Right lobe of liver (tissue), 6 donors: Measurements from ENCODE around the gene FMNL2. TPM values are rescaled to one million over a fixed set of nuclear protein-coding genes. Genes with fewer than 3 reads are reported as not detected.

Source experiments
- ATAC-seq, 4 donors: fragments of 200-7000 bp; cut with Tn5 transposase; one replicate each; pipeline ENCODE4 v1.9.1; 2020; ENCODE audit warnings: mild to moderate bottlenecking in 4 of 4, moderate library complexity in 4 of 4
- DNase-seq, 3 donors: peaks; one replicate each; pipeline ENCODE4 v3.0.0-alpha.2; 2020
- H3K27ac ChIP-seq, 3 donors: fragments of 200-600 bp; one replicate each; pipeline ENCODE4 v1.8.0; 2022
- H3K27me3 ChIP-seq, 2 donors: fragments of 200-600 bp; one replicate each; pipeline ENCODE4 v1.8.0; 2022
- H3K36me3 ChIP-seq, 4 donors: fragments of 200-600 bp; sonication (generic) in 1 of 4; one replicate each; pipeline versions ENCODE4 v1.5.1 to v1.8.0; 2017 to 2022; ENCODE audit warnings: control low read depth in 1 of 4
- H3K4me1 ChIP-seq, 4 donors: fragments of 200-600 bp; sonication (generic) in 1 of 4; one replicate each; pipeline versions ENCODE4 v1.5.1 to v1.8.0; 2017 to 2022; ENCODE audit warnings: control low read depth in 1 of 4
- H3K4me3 ChIP-seq, 3 donors: fragments of 200-600 bp; one replicate each; pipeline ENCODE4 v1.8.0; 2022
- H3K9me3 ChIP-seq, 4 donors: fragments of 200-600 bp; sonication (generic) in 1 of 4; one replicate each; pipeline versions ENCODE4 v1.5.1 to v1.8.0; 2017 to 2022; ENCODE audit warnings: control low read depth in 1 of 4
- CTCF ChIP-seq, 4 donors: fragments of 200-600 bp in 3 of 4; fragments of 450-650 bp in 1 of 4; IDR thresholded peaks; one replicate each; pipeline versions ENCODE4 v1.5.1 to v1.8.0; 2016 to 2022; ENCODE audit warnings: antibody characterized with exemption in 4 of 4, mild to moderate bottlenecking in 2 of 4
- POLR2A ChIP-seq: fragments of 450-650 bp; IDR thresholded peaks from one replicate; pipeline ENCODE4 v1.6.1; 2017; ENCODE audit warnings: antibody characterized with exemption, mild to moderate bottlenecking
- WGBS: methylation state at CpG from one replicate; pipeline ENCODE4 v1.1.6; 2018; ENCODE audit warnings: low coverage, low lambda C conversion rate; ENCODE audit not compliant: insufficient coverage; ENCODE audit errors: missing lambda C conversion rate; 5-methylcytosine and 5-hydroxymethylcytosine counted together
- intact Hi-C, 2 donors: fragments of 100-400 bp; cut with DNase I; formaldehyde crosslinking; loops; one replicate each; pipeline versions ENCODE4 v1.11.2 to v1.14.1; 2022
- total RNA-seq, 6 experiments: library from RNA; depleted of rRNA in 2 of 6; stranded (reverse); fragments of >200 nt in 2 of 6; fragmentation: NEBNext Ultra II Directional in 3 of 6; extraction: Animal tissue kit (Norgen Biotek cat#: 25700) in 3 of 6; gene quantifications; one replicate each; pipeline versions ENCODE4 v1.1.0 to v1.2.4, GENCODE V29; 2016 to 2023
- donor health status: DM: no; HTN: yes; CAD: no.
- donor health status: DM: no; HTN: no; CAD: no.
- donor health status: DM: no; HTN: no; CAD: no.
- donor health status: DM: no; HTN: yes; CAD: no.
- donor health status: DM: no; HTN: yes; CAD: no.

FMNL2 gene
- total RNA-seq, 6 experiments from 2014 or later = 3.5 to 12.1 (median 7.1) TPM

- ATAC-seq = no peak
- no peaks in the 10 kb centered on the region for H3K9me3 ChIP-seq
- no peak overlapping the region for H3K27ac ChIP-seq
- no peaks in the 10 kb centered on the region for H3K27me3 ChIP-seq
- no peaks in the 10 kb centered on the region for H3K36me3 ChIP-seq
- H3K4me3 ChIP-seq = no peak overlapping the region
- no peaks in the 10 kb centered on the region for H3K4me1 ChIP-seq
- intact Hi-C loops = no loop called here
- WGBS = 85% methylated on average over 4 of the region's 6 CpGs
- TF ChIP-seq CTCF (IDR thresholded peaks at IDR 0.05) = no peak
- no peak for TF ChIP-seq POLR2A
- no peak for DNase-seq
These were observed 120.8 kb downstream of the FMNL2 start for GRCh38 chr2:152455738-152456137.

- DNase-seq = no peak
- intact Hi-C loops = no loop called here
- Histone ChIP-seq H3K4me1 (no peaks in the 10 kb centered on the region), H3K9me3 (no peaks in the 10 kb centered on the region), H3K27me3 (no peaks in the 10 kb centered on the region), H3K27ac (no peak overlapping the region), H3K4me3 (no peak overlapping the region), H3K36me3 (no peaks in the 10 kb centered on the region)
- ATAC-seq = no peak
- WGBS = 93% methylated on average over 3 of the region's 3 CpGs
- TF ChIP-seq CTCF (IDR thresholded peaks at IDR 0.05) (no peak), POLR2A (no peak)
These were observed 121.3 kb downstream of the FMNL2 start for GRCh38 chr2:152456262-152456661.

DNA sequence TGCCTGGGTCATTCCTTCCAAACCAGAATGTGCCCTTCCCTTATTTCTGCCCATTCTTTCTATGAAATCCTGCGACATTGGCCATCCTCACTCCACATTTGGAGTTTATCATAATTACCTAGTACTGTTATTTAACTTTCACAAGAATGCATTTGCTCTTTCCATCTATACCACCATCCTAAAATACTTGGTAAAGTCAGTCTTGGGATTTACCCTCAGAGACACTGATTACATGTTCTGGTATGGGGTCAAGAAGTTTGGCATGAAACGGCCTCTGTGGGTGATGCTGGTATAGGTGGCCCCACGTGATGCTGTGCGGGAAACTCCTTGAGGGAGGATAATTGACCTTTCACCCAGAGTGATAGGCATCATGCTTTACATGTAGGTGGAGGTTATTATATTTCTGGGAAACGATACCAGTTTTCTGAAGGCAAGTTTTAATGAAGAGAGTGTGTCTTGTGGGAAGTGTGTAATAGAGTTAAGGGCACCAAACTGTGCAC, 123.5 kb downstream of the FMNL2 start:
- ATAC-seq = no peak

DNA sequence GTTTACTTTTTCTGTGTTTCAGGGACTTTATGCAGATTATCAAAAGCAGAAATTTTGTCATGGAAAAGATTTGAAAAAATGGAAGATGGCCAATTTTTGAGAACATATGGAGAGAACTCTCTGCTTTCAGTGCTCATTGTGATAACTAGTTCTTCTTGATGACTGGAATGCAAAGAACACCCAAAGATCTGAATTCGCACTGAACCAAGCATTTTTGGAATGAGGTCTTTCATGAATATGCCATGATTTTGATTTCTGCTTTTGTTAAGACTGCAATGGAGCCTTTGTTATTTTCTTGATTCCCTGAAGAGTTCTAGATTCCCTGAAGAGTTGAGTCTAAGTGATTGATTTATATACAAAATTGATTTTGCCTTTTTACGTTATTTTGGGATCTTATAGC, 124.1 kb downstream of the FMNL2 start:
- H3K27ac ChIP-seq = no peak overlapping the region
- no peak overlapping the region for H3K4me3 ChIP-seq
- intact Hi-C loops = no loop called here
- WGBS = 88% methylated on average over 2 of the region's 2 CpGs
- H3K4me1 ChIP-seq = no peaks in the 10 kb centered on the region
- ATAC-seq = no peak
- H3K9me3 ChIP-seq = no peaks in the 10 kb centered on the region
- no peaks in the 10 kb centered on the region for H3K27me3 ChIP-seq
- H3K36me3 ChIP-seq = no peaks in the 10 kb centered on the region
- no peak for TF ChIP-seq CTCF (IDR thresholded peaks at IDR 0.05)
- TF ChIP-seq POLR2A = no peak
- no peak for DNase-seq

More for the DNA sequence above, 123.5 kb downstream of the FMNL2 start:
- intact Hi-C loops = no loop called here
- 67% methylated on average over 5 of the region's 5 CpGs for WGBS
- Histone ChIP-seq H3K4me1 (no peaks in the 10 kb centered on the region), H3K4me3 (no peak overlapping the region), H3K36me3 (no peaks in the 10 kb centered on the region), H3K27me3 (no peaks in the 10 kb centered on the region), H3K9me3 (no peaks in the 10 kb centered on the region), H3K27ac (no peak overlapping the region)
- no peak for DNase-seq
- no peak for TF ChIP-seq CTCF (IDR thresholded peaks at IDR 0.05)
- no peak for TF ChIP-seq POLR2A

GRCh38 chr2:152460567-152460966, 125.6 kb downstream of the FMNL2 start:
- no peaks in the 10 kb centered on the region for H3K4me1 ChIP-seq
- ATAC-seq = no peak
- H3K27ac ChIP-seq = no peak overlapping the region
- 92% methylated on average over 5 of the region's 6 CpGs for WGBS
- no peaks in the 10 kb centered on the region for H3K9me3 ChIP-seq
- DNase-seq = no peak
- TF ChIP-seq CTCF (IDR thresholded peaks at IDR 0.05) (no peak), POLR2A (no peak)
- no peaks in the 10 kb centered on the region for H3K27me3 ChIP-seq
- H3K4me3 ChIP-seq = no peak overlapping the region
- H3K36me3 ChIP-seq = no peaks in the 10 kb centered on the region
- intact Hi-C loops = no loop called here
